Activated B cell treated with CpG ODN at 0.5 μM for 24 hours (primary cell): Measurements from ENCODE around the gene ATF6B. TPM values are rescaled to one million over a fixed set of nuclear protein-coding genes. Genes with fewer than 3 reads are reported as not detected.

ENCODE experiments used
- ATAC-seq: fragments of 200-7000 bp; cut with Tn5 transposase; one replicate; pipeline ENCODE4 v1.10.0; 2021; ENCODE audit warnings: low read depth, mild to moderate bottlenecking, moderate library complexity
- CTCF ChIA-PET: fragments of 350-600 bp; sonication (Branson Sonifier 250); formaldehyde crosslinking; loops from one replicate; lab custom pipeline; 2021; ENCODE audit warnings: antibody characterized with exemption; lab: Charles Lee
- POLR2A ChIA-PET: fragments of 350-600 bp; sonication (Branson Sonifier 250); formaldehyde crosslinking; loops from one replicate; lab custom pipeline; 2021; ENCODE audit warnings: antibody characterized with exemption; lab: Charles Lee
- DNase-seq: peaks from one replicate; pipeline ENCODE4 v3.0.0; 2022
- H3K27ac Mint-ChIP-seq: one replicate; pipeline ENCODE4 v1.8.0; 2020; ENCODE audit warnings: mixed read lengths
- H3K27me3 Mint-ChIP-seq: one replicate; pipeline ENCODE4 v1.8.0; 2021; ENCODE audit warnings: mixed read lengths
- H3K36me3 Mint-ChIP-seq: one replicate; pipeline ENCODE4 v1.8.0; 2021; ENCODE audit warnings: low read depth, mixed read lengths
- H3K4me1 Mint-ChIP-seq: one replicate; pipeline ENCODE4 v1.8.0; 2021; ENCODE audit warnings: mixed read lengths
- H3K4me3 Mint-ChIP-seq: one replicate; pipeline ENCODE4 v1.8.0; 2020; ENCODE audit warnings: mild to moderate bottlenecking, mixed read lengths
- H3K9me3 Mint-ChIP-seq: one replicate; pipeline ENCODE4 v1.8.0; 2020; ENCODE audit warnings: mixed read lengths
- intact Hi-C: fragments of 100-400 bp; cut with micrococcal nuclease; formaldehyde crosslinking; loops from one replicate; pipeline ENCODE4 v1.15.1; 2024
- total RNA-seq: library from RNA; stranded (reverse); gene quantifications from 2 replicates; pipeline ENCODE4 v1.2.3, GENCODE V29; 2022
- TF ChIP-seq, protein P1 (sequence below): fragments of 200-600 bp; IDR thresholded peaks from one replicate; pipeline ENCODE4 v1.8.0; 2022; ENCODE audit warnings: antibody characterized with exemption, mild to moderate bottlenecking

ATF6B gene
- total RNA-seq, 1 donor from 2014 or later = 148 TPM

DNA sequence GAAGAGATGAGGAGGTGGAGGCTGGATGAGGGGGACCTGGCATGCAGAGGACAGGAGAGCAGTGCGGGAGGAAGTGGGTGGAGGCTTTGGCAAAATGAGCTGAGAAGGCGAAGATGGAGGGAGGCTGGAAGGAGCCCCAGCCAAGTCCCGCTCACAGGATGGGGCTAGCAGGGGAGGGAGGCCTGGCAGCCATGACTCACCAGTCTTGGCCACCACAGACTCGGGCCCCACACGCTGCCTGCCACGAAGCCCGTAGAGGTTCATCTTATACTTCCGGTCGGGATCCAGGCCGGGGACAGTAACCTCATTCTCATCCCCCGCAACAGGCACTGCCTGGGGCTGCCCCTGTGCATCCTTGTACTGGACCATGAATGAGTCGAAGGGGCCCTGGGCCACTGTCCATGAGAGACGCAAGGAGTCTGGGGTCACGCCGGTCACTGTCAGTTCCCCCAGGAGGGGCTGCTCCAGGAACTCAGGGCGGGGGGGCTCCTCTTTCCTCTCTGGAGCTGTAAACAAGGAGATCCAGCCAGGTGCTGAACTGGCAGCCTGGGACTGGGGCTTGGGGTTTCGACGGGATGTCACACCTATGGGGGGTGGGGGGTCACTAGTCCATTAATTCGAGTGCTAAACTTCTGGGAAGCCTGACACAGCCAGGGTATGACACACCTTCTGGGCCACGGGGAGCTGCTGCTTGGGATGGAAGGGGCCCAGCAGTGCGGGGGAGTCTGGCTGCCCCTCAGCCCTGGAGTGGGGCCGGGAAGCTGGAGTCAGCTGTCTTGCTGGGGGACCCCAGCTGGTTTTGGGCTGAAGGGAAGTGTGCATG is 46.7 kb downstream of the ATF6B start:
- H3K27me3 Mint-ChIP-seq = peaks cover 47% of the 10 kb centered on the region
- TF ChIP-seq, protein P1, sequence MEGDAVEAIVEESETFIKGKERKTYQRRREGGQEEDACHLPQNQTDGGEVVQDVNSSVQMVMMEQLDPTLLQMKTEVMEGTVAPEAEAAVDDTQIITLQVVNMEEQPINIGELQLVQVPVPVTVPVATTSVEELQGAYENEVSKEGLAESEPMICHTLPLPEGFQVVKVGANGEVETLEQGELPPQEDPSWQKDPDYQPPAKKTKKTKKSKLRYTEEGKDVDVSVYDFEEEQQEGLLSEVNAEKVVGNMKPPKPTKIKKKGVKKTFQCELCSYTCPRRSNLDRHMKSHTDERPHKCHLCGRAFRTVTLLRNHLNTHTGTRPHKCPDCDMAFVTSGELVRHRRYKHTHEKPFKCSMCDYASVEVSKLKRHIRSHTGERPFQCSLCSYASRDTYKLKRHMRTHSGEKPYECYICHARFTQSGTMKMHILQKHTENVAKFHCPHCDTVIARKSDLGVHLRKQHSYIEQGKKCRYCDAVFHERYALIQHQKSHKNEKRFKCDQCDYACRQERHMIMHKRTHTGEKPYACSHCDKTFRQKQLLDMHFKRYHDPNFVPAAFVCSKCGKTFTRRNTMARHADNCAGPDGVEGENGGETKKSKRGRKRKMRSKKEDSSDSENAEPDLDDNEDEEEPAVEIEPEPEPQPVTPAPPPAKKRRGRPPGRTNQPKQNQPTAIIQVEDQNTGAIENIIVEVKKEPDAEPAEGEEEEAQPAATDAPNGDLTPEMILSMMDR = no peak
- no peak for DNase-seq
- ChIA-PET POLR2A (no interaction called here), CTCF (no interaction called here)
- H3K4me3 Mint-ChIP-seq = no peak overlapping the region
- intact Hi-C loops = no loop called here
- no peak for ATAC-seq
- no peaks in the 10 kb centered on the region for H3K36me3 Mint-ChIP-seq
- H3K27ac Mint-ChIP-seq = no peak overlapping the region
- H3K4me1 Mint-ChIP-seq = peaks cover 3% of the 10 kb centered on the region
- H3K9me3 Mint-ChIP-seq = no peaks in the 10 kb centered on the region

DNA sequence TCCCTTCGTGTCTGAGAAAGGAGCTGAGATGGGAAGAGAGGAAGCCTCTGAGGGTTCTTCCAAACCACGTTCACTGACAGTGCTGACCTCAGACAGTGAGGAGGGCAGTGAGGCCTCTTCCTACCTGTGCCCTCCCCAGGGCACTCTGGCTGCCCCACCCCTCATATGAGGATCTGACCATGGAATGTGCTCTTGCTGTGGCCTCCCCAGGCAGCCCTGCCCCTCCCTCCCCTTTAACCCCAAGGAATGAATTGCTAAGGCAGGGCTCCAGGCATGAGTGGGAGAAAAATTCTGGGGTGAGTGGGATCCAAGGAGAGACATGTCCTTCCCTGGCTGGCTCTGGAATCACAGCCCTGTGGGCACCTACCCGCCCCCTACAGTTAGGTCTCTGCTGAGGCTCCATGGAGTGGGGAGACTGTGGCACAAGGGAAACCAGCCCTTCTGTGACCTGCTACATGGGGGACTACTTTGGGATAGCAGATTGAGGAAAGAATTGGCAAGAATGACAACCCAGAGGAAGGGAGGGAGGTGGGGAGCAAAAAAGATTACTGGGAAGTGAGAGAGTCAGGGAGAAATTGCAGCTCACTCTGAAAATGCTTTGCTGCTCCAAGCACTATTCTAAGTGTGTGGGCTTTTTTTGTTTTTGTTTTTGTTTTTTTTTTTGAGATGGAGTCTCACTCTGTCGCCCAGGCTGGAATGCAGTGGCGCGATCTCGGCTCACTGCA is 48.3 kb downstream of the ATF6B start:
- ATAC-seq = no peak
- no peak overlapping the region for H3K4me3 Mint-ChIP-seq
- DNase-seq = no peak
- no peak overlapping the region for H3K27ac Mint-ChIP-seq
- no peaks in the 10 kb centered on the region for H3K4me1 Mint-ChIP-seq
- intact Hi-C loops = no loop called here
- H3K9me3 Mint-ChIP-seq = no peaks in the 10 kb centered on the region
- POLR2A ChIA-PET = interaction anchor here (0.6 kb wide), 1 partner anchor 606 kb away, joined by 8 read pairs; no protein-coding TSS in a partner anchor
- CTCF ChIA-PET = no interaction called here
- TF ChIP-seq, protein P1 = no peak
- peaks cover 31% of the 10 kb centered on the region for H3K27me3 Mint-ChIP-seq
- no peaks in the 10 kb centered on the region for H3K36me3 Mint-ChIP-seq

DNA sequence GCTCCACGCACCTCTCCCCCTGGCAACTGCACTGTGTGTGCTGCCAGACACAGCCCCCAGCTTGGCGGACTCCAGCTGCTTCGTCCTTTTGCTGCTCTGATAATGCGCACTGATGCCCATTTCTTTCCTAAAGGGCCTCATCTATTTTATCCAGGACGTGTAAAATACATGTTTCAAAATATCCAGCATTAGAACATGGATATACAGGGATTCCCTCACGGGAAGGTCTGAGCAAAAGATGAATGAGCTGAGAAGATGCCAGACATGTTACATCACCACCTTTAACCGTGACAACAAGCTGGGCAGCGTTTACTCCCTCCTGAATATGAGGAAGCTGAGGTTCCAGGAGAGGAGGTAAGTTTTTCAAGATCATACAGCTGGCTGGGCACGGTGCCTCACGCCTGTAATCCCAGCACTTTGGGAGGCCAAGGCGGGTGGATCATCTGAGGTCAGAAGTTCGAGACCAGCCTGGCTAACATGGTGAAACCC is 51.7 kb downstream of the ATF6B start:
- no peaks in the 10 kb centered on the region for H3K4me1 Mint-ChIP-seq
- DNase-seq (no peak), ATAC-seq (no peak)
- no peaks in the 10 kb centered on the region for H3K36me3 Mint-ChIP-seq
- no peak overlapping the region for H3K4me3 Mint-ChIP-seq
- TF ChIP-seq, protein P1 = no peak
- POLR2A ChIA-PET = no interaction called here
- intact Hi-C loops = no loop called here
- H3K27ac Mint-ChIP-seq = no peak overlapping the region
- no peaks in the 10 kb centered on the region for H3K9me3 Mint-ChIP-seq
- CTCF ChIA-PET = no interaction called here
- peaks cover 8% of the 10 kb centered on the region for H3K27me3 Mint-ChIP-seq

DNA sequence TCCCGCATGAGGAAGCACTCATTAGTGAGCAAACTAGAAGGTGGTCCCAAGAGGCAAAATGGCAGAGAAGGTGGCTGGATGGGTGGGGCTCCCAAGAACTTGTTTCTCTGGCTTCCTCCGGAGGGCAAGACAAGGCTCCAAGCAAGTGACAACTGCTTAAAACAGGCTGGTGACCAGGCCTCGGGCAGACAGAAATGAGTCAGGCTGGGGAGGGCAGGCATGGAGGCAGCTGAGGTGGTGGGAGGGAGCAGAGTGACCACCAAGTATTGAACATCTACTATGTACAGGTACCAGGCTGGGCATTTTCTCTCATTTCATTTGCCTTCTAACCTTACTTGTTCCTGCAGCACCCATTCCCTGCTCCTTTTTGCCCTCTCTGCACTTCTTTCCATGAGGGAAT is 52.3 kb downstream of the ATF6B start:
- no peak overlapping the region for H3K4me3 Mint-ChIP-seq
- no peaks in the 10 kb centered on the region for H3K36me3 Mint-ChIP-seq
- ATAC-seq (no peak), DNase-seq (no peak)
- H3K27ac Mint-ChIP-seq = no peak overlapping the region
- ChIA-PET CTCF (no interaction called here), POLR2A (no interaction called here)
- TF ChIP-seq, protein P1 = no peak
- no peaks in the 10 kb centered on the region for H3K4me1 Mint-ChIP-seq
- intact Hi-C loops = no loop called here
- H3K27me3 Mint-ChIP-seq = peaks cover 5% of the 10 kb centered on the region
- H3K9me3 Mint-ChIP-seq = no peaks in the 10 kb centered on the region

DNA sequence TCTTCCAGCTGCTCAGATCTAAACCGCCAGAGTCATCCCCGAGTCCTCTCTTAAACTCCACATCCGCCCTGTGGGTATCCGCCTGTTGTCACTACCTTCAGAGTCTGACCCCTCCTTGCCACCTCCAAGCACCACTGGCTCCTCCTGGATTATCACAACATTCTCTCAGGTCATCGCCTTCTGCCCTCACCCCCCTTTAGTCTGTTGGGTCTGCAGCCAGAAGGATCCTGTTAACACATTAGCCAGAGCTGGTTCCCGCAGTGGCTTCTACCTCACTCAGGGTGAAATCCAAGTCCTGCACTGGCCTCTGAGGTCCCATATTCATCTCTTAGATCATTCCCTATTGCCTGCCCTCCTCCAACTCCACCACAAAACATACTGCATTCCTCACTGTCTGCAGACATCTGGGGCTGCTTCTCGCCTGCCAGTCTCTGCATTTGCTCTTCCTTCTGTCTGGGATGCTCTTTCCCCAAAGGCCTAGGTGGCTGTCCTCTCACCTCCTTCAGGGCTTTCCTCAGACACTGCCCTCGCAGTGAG is 53.0 kb downstream of the ATF6B start:
- no peak for ATAC-seq
- H3K4me1 Mint-ChIP-seq = no peaks in the 10 kb centered on the region
- no peak overlapping the region for H3K27ac Mint-ChIP-seq
- H3K27me3 Mint-ChIP-seq = peaks cover 2% of the 10 kb centered on the region
- H3K9me3 Mint-ChIP-seq = no peaks in the 10 kb centered on the region
- TF ChIP-seq, protein P1 = no peak
- POLR2A ChIA-PET = no interaction called here
- no peaks in the 10 kb centered on the region for H3K36me3 Mint-ChIP-seq
- intact Hi-C loops = no loop called here
- no peak for DNase-seq
- CTCF ChIA-PET = no interaction called here
- no peak overlapping the region for H3K4me3 Mint-ChIP-seq
